ENCODE results near the gene UBAC2.
"Not testable (repeated sequence)": the region's sequence is repeated elsewhere in the genome, so short reads cannot be mapped to it uniquely, and the experiment has no call there.

UBAC2 gene

GRCh38 chr13:99392470-99393135, 191.9 kb downstream of the UBAC2 start:
- CTCF ChIA-PET, result interaction anchor here (1.2 to 2.3 kb wide), 3 partner anchors 43 to 123 kb away, joined by 3 to 5 read pairs (median 4); no protein-coding TSS in a partner anchor
- no peak for DNase-seq (ENCODE audit: low read depth, low spot score)
- TF ChIP-seq CTCF (IDR thresholded peaks at IDR 0.05; ENCODE audit: insufficient read depth, low read length, missing control alignments), result no peak
- no peak overlapping the region for H3K4me3 ChIP-seq (ENCODE audit: low read depth, low read length)
- POLR2A ChIA-PET, result no interaction called here

- POLR2A ChIA-PET; DNase-seq (ENCODE audit: low read depth, low spot score); H3K4me3 ChIP-seq (ENCODE audit: low read depth, low read length): not testable (repeated sequence)
- CTCF ChIA-PET, result interaction anchor here (1.2 to 2.1 kb wide), 2 partner anchors 41 to 43 kb away, joined by 3 to 6 read pairs; no protein-coding TSS in a partner anchor
Observed at GRCh38 chr13:99393391-99393790, 192.7 kb downstream of the UBAC2 start.

DNA sequence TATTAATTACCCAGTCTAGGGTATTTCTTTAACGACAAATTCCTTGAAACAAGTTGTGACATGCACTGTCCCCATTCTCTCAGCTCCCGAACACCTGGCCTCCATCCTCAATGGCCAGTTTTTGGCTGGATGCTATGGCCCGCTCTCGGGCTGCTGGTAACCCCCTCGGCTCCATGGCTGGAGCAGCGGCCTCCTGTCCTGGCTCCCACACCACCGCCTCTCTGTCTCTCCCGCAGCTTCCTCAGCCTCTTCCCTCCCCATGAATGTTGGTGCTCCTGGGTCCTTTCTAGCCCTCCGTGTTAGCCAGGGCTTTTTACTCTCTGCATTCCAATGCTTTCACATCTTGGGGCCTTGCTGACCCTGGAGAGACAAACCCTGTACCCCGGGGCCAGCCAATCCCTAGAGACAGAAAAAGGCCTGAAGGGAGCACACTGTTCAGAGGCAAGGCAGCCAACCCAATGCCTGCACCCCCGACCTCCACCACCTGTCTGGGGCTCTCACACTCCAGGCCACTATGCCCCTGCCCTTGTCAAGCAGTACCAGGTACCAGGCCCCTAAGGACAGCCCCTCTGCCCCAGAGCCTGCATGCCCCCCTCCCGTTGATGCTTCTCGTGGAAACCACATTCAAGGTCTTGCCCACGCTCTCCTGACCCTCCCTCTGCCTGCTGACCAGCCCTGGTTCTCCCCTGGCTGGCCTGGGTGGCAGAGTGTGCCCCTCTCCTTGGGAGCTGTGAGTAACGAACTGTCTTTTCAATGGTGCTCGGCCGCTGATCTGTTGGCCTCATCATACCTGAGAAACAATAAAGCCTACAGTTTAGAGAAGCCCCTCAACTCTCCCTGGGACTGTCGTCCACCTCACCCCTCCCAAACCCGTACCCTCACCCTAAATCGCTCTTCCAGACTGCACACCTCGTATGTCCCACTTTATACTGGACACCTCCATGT, 193.4 kb downstream of the UBAC2 start:
- CTCF ChIA-PET, result interaction anchor here (1.2 to 2.1 kb wide), 2 partner anchors 41 to 43 kb away, joined by 3 to 6 read pairs; no protein-coding TSS in a partner anchor

GRCh38 chr13:99395436-99395835, 194.8 kb downstream of the UBAC2 start:
- TF ChIP-seq CTCF (IDR thresholded peaks at IDR 0.05; ENCODE audit: insufficient read depth, low read length, missing control alignments), result no peak
- H3K4me3 ChIP-seq (ENCODE audit: low read depth, low read length), result no peak overlapping the region
- ChIA-PET POLR2A (no interaction called here), CTCF (interaction anchor here (2.1 kb wide), 1 partner anchor 41 kb away, joined by 6 read pairs; no protein-coding TSS in a partner anchor)
- no peak for DNase-seq (ENCODE audit: low read depth, low spot score)

More for the DNA sequence above, 193.4 kb downstream of the UBAC2 start:
- no peak for TF ChIP-seq CTCF (IDR thresholded peaks at IDR 0.05; ENCODE audit: insufficient read depth, low read length, missing control alignments)
- DNase-seq (ENCODE audit: low read depth, low spot score), result no peak
- POLR2A ChIA-PET, result no interaction called here
- H3K4me3 ChIP-seq (ENCODE audit: low read depth, low read length), result no peak overlapping the region

DNA sequence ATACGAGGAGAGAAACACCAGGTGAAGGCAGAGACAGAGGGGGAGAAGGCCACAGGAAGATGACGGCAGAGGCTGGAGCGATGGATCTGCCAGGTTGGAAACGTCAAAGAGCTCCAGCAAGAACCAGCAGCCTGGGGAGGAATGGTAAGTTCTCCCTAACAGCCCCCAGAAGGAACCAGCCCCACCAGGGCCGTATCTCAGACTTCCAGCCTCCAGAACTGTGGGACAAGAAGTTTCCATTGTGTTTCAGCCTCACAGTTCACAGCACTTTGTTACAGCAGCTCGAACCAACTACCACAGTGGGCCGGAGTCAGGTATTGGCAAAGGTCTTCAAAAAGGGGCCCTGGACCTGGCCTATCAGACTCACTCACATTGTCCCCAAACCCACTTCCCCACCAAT, 195.8 kb downstream of the UBAC2 start:
- POLR2A ChIA-PET, result no interaction called here
- H3K4me3 ChIP-seq (ENCODE audit: low read depth, low read length), result no peak overlapping the region
- no peak for TF ChIP-seq CTCF (IDR thresholded peaks at IDR 0.05; ENCODE audit: insufficient read depth, low read length, missing control alignments)
- CTCF ChIA-PET, result no interaction called here
- no peak for DNase-seq (ENCODE audit: low read depth, low spot score)

- ChIA-PET CTCF (interaction anchor here (2.1 kb wide), 1 partner anchor 39 kb away, joined by 8 read pairs; no protein-coding TSS in a partner anchor), POLR2A (no interaction called here)
- DNase-seq (ENCODE audit: low read depth, low spot score), result no peak
- no peak overlapping the region for H3K4me3 ChIP-seq (ENCODE audit: low read depth, low read length)
- TF ChIP-seq CTCF (IDR thresholded peaks at IDR 0.05; ENCODE audit: insufficient read depth, low read length, missing control alignments), result no peak
Observed at GRCh38 chr13:99398071-99398470, 197.4 kb downstream of the UBAC2 start.

All from AG04449 (cell line).